K562 (cell line): ENCODE results near the gene TBX10. TPM values are rescaled to one million over a fixed set of nuclear protein-coding genes. Genes with fewer than 3 reads are reported as not detected.

Source experiments
- MYBL2 ChIP-seq, 2 experiments: fragments of 450-650 bp in 1 of 2; sonication (generic) in 1 of 2; formaldehyde crosslinking in 1 of 2; IDR thresholded peaks; 2 replicates each; pipeline versions ENCODE4 v1.6.1 to v1.8.1; 2017 to 2022; ENCODE audit warnings: borderline replicate concordance in 1 of 2, inconsistent platforms in 1 of 2, low read depth in 1 of 2, mild to moderate bottlenecking in 1 of 2, missing genetic modification reagents in 1 of 2, moderate library complexity in 1 of 2
- SMC3 ChIP-seq: conservative IDR thresholded peaks from 2 replicates; pipeline ENCODE4 v1.6.1; 2011; ENCODE audit warnings: low read depth, low read length, improper control_type of control experiment; ENCODE audit not compliant: insufficient read depth
- ZNF507 ChIP-seq: conservative IDR thresholded peaks from 2 replicates; pipeline ENCODE4 v1.6.1; 2017; ENCODE audit warnings: missing genetic modification characterization, missing compliant biosample characterization
- ZNF830 ChIP-seq: fragments of 250-450 bp; sonication (Bioruptor Pico); IDR thresholded peaks from 2 replicates; pipeline ENCODE4 v1.5.0; 2021; ENCODE audit warnings: mild to moderate bottlenecking
- polyA plus RNA-seq, 8 experiments: library from polyadenylated mRNA; depleted of rRNA in 4 of 8; stranded (reverse) in 5 of 8; unstranded in 3 of 8; fragments of >200 nt; fragmentation: Nextera tagmentation in 2 of 8; fragmentation: Illumina TruSeq in 1 of 8; extraction: Ambion mirVana in 2 of 8; extraction: Trizol in 1 of 8; gene quantifications; 2 replicates each; pipeline versions ENCODE4 v1.2.1 to v1.2.3, GENCODE V29; 2011 to 2014; ENCODE audit warnings: inconsistent platforms in 1 of 8, missing spikeins in 1 of 8
- total RNA-seq, 7 experiments: library from RNA; depleted of rRNA in 6 of 7; stranded (reverse); fragments of >200 nt in 6 of 7; fragmentation: Illumina TruSeq in 2 of 7; extraction: Trizol in 2 of 7; gene quantifications; 2 replicates each; pipeline versions ENCODE4 v1.2.1 to v1.2.3, GENCODE V29; 2011 to 2021; ENCODE audit warnings: low replicate concordance in 1 of 7
- TF ChIP-seq, protein P1 (sequence below): fragments of 450-650 bp; formaldehyde crosslinking; IDR thresholded peaks from 2 replicates; pipeline ENCODE4 v1.4.0; 2020; ENCODE audit warnings: mild to moderate bottlenecking, moderate library complexity
- TF ChIP-seq, protein P2 (sequence below): sonication (generic); formaldehyde crosslinking; IDR thresholded peaks from 2 replicates; pipeline ENCODE4 v1.8.0; 2022; ENCODE audit warnings: missing genetic modification reagents, mild to moderate bottlenecking, borderline replicate concordance
- TF ChIP-seq, protein P3 (sequence below), 2 experiments: IDR thresholded peaks; 2 replicates each; pipeline ENCODE4 v1.6.1; 2011; ENCODE audit warnings: borderline replicate concordance in 1 of 2, control low read depth in 1 of 2, low read depth in 1 of 2, low read length in 1 of 2, mild to moderate bottlenecking in 1 of 2, mixed read lengths in 1 of 2, moderate library complexity in 1 of 2; ENCODE audit not compliant: insufficient read depth in 1 of 2, insufficient read length in 1 of 2, poor library complexity in 1 of 2, severe bottlenecking in 1 of 2; ENCODE audit errors: extremely low read depth in 1 of 2
- TF ChIP-seq, protein P4 (sequence below): fragments of 200-800 bp; sonication (Bioruptor generic); IDR thresholded peaks from 2 replicates; pipeline ENCODE4 v1.6.1; 2017; ENCODE audit warnings: missing genetic modification characterization, missing compliant biosample characterization
- TF ChIP-seq, protein P5 (sequence below): sonication (generic); formaldehyde crosslinking; IDR thresholded peaks from 2 replicates; pipeline ENCODE4 v1.8.1; 2023; ENCODE audit warnings: mild to moderate bottlenecking, missing genetic modification reagents

Gene TBX10
- total and polyA plus RNA-seq, 9 of the 15 experiments (the other 6 are each of a cell fraction or from before 2014, with no cell fraction given) = not detected

DNA sequence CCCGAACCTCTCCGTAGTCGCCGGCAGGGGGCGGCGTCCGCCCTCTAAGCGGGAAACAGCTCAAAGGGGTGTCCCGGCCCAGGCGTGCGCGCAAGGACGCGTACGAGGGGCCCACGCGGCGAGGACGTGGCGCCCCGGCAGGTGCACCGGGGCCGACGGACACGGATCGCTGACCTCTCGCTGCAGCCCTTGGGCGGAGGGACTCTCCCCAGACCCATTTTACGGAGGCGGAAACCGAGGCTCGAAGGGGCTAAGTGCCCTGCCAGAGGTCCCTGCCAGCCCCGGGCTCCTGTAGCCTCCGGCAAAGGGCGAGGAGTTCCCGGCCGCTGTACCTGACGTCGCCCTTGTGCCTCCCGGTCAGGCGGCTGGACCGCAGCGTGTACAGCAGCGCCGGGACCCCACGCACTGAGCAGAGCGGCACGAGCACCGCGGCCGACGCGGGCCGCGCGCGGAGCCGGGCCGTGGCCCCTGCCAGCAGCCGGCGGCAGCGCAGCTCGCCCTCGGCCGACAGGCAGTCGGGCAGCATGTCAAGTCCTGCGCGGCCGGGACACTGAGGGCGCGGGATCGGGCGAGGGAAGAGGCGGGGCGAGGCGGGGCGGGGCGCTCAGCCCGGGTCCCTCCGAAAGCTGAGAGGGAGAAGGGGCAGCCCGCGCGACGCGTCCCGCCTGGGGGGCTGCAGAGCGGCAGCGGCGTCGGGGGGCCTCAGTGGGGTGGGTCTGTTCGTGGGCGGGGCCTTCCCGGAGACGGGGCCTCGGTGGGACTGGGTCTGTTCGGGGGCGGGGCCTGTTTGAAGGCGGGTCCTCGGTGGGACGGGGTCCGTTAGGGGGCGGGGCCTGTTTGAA, 10.0 kb downstream of the TBX10 start, which contains the start of gene NUDT8 (continued):
- TF ChIP-seq, protein P1, sequence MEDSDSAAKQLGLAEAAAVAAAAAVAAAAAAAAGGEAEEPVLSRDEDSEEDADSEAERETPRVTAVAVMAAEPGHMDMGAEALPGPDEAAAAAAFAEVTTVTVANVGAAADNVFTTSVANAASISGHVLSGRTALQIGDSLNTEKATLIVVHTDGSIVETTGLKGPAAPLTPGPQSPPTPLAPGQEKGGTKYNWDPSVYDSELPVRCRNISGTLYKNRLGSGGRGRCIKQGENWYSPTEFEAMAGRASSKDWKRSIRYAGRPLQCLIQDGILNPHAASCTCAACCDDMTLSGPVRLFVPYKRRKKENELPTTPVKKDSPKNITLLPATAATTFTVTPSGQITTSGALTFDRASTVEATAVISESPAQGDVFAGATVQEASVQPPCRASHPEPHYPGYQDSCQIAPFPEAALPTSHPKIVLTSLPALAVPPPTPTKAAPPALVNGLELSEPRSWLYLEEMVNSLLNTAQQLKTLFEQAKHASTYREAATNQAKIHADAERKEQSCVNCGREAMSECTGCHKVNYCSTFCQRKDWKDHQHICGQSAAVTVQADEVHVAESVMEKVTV (CRISPR knock-in tag) = peak; percentile 63; the same call in 1 of the 2 replicates
- TF ChIP-seq ZNF507 (no peak), SMC3 (peak; percentile 66), MYBL2 (IDR thresholded peaks at IDR 0.05; ENCODE audit: low read depth) (no peak), MYBL2 (CRISPR knock-in tag; IDR thresholded peaks at IDR 0.05; ENCODE audit: borderline replicate concordance) (no peak), ZNF830 (0 out of 2 replicates have a peak, but pooled peaks have one; percentile 69)
- TF ChIP-seq, protein P2, sequence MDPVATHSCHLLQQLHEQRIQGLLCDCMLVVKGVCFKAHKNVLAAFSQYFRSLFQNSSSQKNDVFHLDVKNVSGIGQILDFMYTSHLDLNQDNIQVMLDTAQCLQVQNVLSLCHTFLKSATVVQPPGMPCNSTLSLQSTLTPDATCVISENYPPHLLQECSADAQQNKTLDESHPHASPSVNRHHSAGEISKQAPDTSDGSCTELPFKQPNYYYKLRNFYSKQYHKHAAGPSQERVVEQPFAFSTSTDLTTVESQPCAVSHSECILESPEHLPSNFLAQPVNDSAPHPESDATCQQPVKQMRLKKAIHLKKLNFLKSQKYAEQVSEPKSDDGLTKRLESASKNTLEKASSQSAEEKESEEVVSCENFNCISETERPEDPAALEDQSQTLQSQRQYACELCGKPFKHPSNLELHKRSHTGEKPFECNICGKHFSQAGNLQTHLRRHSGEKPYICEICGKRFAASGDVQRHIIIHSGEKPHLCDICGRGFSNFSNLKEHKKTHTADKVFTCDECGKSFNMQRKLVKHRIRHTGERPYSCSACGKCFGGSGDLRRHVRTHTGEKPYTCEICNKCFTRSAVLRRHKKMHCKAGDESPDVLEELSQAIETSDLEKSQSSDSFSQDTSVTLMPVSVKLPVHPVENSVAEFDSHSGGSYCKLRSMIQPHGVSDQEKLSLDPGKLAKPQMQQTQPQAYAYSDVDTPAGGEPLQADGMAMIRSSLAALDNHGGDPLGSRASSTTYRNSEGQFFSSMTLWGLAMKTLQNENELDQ (CRISPR knock-in tag) = peak; percentile 84; the same call in 1 of the 2 replicates
- TF ChIP-seq, protein P3, sequence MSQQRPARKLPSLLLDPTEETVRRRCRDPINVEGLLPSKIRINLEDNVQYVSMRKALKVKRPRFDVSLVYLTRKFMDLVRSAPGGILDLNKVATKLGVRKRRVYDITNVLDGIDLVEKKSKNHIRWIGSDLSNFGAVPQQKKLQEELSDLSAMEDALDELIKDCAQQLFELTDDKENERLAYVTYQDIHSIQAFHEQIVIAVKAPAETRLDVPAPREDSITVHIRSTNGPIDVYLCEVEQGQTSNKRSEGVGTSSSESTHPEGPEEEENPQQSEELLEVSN (IDR thresholded peaks at IDR 0.05; ENCODE audit: borderline replicate concordance in 1 of 2, extremely low read depth in 1 of 2, insufficient read depth in 1 of 2, insufficient read length in 1 of 2, low read depth in 1 of 2, low read length in 1 of 2, poor library complexity in 1 of 2, severe bottlenecking in 1 of 2) = peak; percentile 99
- TF ChIP-seq, protein P4, sequence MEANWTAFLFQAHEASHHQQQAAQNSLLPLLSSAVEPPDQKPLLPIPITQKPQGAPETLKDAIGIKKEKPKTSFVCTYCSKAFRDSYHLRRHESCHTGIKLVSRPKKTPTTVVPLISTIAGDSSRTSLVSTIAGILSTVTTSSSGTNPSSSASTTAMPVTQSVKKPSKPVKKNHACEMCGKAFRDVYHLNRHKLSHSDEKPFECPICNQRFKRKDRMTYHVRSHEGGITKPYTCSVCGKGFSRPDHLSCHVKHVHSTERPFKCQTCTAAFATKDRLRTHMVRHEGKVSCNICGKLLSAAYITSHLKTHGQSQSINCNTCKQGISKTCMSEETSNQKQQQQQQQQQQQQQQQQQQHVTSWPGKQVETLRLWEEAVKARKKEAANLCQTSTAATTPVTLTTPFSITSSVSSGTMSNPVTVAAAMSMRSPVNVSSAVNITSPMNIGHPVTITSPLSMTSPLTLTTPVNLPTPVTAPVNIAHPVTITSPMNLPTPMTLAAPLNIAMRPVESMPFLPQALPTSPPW (CRISPR knock-in tag) = peak; percentile 70
- TF ChIP-seq, protein P5, sequence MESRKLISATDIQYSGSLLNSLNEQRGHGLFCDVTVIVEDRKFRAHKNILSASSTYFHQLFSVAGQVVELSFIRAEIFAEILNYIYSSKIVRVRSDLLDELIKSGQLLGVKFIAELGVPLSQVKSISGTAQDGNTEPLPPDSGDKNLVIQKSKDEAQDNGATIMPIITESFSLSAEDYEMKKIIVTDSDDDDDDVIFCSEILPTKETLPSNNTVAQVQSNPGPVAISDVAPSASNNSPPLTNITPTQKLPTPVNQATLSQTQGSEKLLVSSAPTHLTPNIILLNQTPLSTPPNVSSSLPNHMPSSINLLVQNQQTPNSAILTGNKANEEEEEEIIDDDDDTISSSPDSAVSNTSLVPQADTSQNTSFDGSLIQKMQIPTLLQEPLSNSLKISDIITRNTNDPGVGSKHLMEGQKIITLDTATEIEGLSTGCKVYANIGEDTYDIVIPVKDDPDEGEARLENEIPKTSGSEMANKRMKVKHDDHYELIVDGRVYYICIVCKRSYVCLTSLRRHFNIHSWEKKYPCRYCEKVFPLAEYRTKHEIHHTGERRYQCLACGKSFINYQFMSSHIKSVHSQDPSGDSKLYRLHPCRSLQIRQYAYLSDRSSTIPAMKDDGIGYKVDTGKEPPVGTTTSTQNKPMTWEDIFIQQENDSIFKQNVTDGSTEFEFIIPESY = peak; percentile 89
